Epithelial cell of esophagus (primary cell): ENCODE data around the gene C12orf57.
"Not testable (repeated sequence)": the region's sequence is repeated elsewhere in the genome, so short reads cannot be mapped to it uniquely, and the experiment has no call there.

Experiments
- DNase-seq: peaks from one replicate; pipeline ENCODE4 v3.0.0; 2010; ENCODE audit warnings: low read depth
- H3K4me3 ChIP-seq: 2 replicates; pipeline ENCODE4 v1.5.1; 2011; ENCODE audit warnings: mild to moderate bottlenecking, low read length, control low read depth
- TF ChIP-seq, protein P1 (sequence below): IDR thresholded peaks from 2 replicates; pipeline ENCODE4 v1.5.1; 2011; ENCODE audit warnings: low read depth, mild to moderate bottlenecking, low read length, control low read depth, inconsistent platforms; ENCODE audit not compliant: insufficient read depth; ENCODE audit errors: missing control alignments

The C12orf57 gene

DNA sequence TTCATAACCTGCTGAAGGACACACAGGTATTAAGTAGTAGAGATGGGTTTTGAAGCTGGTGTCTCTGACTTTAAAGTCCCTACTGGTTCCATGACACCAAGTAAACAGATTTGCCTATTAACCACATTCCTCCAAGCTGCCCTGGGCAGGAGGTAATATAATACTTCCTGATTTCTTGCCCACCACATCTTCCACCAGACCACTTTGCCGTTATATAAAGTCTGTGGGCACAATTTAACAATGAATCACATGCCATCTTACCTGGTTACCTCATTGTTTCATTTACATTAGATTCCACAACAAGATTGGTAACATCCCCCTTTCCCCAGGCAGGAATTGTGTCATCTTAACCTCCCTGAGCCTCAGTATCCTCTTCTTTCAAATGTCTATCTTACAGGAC lies 40.1 kb upstream of the C12orf57 start:
- no peak overlapping the region for H3K4me3 ChIP-seq
- no peak for DNase-seq
- TF ChIP-seq, protein P1, sequence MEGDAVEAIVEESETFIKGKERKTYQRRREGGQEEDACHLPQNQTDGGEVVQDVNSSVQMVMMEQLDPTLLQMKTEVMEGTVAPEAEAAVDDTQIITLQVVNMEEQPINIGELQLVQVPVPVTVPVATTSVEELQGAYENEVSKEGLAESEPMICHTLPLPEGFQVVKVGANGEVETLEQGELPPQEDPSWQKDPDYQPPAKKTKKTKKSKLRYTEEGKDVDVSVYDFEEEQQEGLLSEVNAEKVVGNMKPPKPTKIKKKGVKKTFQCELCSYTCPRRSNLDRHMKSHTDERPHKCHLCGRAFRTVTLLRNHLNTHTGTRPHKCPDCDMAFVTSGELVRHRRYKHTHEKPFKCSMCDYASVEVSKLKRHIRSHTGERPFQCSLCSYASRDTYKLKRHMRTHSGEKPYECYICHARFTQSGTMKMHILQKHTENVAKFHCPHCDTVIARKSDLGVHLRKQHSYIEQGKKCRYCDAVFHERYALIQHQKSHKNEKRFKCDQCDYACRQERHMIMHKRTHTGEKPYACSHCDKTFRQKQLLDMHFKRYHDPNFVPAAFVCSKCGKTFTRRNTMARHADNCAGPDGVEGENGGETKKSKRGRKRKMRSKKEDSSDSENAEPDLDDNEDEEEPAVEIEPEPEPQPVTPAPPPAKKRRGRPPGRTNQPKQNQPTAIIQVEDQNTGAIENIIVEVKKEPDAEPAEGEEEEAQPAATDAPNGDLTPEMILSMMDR = no peak

DNA sequence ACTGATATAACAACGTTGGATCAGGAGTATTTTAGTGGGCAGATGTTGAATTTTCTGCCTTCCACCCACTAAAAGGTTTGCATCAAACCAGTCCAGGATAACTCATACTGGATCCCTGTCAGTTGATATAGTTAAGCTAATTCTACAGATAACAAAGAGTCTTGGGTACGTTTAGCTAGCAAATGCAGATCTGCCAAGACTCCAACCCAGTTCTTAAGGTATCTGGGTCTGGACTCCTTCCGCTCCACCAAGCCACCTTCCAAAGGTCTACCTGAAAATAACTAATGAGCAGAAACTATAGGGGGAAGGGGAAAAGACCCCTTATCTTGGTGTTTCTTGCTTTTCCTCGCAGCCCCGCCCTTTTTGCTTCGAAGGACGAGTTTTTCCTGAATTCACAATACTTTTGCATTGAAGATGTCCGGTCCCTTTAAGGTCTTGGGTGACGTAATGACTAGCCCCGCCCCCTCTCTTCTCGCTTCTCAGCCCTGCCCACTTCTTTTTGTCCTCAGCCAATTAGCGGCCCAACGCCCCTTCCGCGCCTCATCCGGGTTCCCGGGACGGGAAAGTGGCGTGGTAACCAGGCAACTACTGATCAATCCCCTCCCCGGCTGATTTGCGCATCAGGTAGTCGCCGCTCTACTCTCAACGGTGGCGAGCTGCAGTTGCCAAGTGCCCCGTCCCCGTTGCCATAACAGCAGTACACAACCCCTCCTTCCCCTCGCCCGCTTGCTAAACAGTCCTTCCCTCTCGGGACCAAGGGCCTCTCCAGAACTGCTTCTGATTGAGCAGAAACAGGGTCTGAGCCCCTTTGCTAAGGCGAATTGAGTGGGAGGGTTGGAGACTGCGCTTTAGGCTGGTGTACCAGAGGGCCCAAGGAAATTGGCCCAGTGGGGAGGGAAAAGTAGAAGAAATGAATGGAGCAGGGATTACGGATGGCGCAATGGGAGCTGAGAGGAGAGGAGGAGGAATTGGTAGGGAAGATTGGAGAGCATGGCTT lies 39.2 kb upstream of the C12orf57 start, which contains the start of gene LRRC23:
TSS of gene LRRC23 (plus strand) at position 543 of the 997 bp plus-strand sequence. CDS start 812 bp downstream, outside the sequence.
- peak; percentile 97 for DNase-seq
- peak within 1 kb of the TSS; percentile 79 for H3K4me3 ChIP-seq
- TF ChIP-seq, protein P1 = no peak

DNA sequence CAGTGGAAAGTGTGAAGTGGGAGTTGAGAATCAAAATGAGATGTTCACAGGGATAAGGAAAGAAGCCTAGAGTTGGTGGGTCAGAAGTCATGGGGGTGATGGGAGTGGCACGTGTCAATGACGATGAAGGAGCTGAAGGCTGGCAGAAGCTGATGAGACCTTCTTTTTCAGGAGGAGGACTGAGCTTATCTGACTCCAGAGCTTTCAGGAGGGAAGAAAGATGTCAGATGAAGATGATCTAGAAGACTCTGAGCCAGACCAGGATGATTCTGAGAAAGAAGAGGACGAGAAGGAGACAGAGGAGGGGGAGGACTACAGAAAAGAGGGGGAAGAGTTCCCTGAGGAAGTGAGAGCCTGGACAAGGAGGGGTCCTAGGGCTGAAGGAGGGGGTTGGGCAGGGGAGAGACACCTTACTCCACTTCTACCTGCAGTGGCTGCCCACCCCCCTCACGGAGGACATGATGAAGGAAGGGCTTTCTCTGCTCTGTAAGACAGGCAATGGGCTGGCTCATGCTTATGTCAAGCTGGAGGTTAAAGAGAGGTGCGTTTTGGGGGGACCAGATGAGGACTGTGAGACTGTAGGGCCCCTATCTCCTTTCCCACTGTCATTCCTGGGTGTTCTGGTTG lies 38.3 kb upstream of the C12orf57 start:
- TF ChIP-seq, protein P1 = no peak
- DNase-seq = no peak
- H3K4me3 ChIP-seq = peak overlapping the region; percentile 79

DNA sequence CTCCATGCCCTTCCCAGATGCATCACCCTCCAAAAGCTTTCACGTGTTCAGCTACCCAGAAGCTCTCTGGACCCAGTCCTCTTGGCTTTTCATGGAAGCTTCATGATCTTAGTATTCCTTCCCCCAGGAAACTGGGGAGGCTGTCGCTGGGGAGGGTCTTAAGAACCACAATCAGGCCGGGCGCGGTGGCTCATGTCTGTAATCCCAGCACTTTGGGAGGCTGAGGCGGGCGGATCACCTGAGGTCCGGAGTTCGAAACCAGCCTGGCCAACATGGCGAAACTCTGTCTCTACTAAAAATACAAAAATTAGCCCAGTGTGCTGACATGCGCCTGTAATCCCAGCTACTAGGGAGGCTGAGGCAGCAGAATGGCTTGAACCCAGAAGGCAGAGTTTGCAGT lies 35.7 kb upstream of the C12orf57 start:
- not testable (repeated sequence) for DNase-seq, H3K4me3 ChIP-seq

DNA sequence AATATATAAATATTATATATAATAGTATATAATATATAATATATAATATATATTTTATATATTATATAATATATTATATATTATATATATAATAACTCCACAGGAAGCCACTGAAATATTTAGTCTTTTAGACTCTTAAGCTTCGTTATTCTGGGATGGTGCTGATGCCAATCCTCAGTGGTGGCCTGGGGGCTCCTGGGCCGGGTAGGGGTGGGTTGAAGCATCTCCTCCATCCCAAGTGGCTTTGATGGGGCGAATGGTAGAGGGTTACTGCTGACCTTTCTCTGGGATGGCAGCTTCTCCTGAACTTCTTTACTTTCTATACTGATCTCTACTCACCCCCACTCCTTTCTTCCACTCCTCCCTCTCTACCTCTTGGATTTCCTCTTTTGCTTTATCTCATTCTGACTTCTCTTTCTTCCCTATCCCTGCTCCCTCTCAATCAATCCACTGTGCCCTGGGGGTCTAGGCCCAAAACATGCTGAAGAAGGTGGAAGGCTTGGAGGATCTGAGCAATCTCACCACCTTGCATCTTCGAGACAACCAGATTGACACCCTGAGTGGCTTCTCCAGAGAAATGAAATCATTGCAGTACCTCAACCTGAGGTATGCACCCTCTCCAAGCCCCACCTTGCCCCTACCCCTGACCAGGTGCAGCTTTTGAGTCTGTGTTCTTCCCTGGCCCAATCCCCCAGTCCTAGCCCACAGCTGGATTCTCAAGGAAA lies 34.2 kb upstream of the C12orf57 start:
- DNase-seq = no peak
- TF ChIP-seq, protein P1 = no peak
- H3K4me3 ChIP-seq = no peak overlapping the region

DNA sequence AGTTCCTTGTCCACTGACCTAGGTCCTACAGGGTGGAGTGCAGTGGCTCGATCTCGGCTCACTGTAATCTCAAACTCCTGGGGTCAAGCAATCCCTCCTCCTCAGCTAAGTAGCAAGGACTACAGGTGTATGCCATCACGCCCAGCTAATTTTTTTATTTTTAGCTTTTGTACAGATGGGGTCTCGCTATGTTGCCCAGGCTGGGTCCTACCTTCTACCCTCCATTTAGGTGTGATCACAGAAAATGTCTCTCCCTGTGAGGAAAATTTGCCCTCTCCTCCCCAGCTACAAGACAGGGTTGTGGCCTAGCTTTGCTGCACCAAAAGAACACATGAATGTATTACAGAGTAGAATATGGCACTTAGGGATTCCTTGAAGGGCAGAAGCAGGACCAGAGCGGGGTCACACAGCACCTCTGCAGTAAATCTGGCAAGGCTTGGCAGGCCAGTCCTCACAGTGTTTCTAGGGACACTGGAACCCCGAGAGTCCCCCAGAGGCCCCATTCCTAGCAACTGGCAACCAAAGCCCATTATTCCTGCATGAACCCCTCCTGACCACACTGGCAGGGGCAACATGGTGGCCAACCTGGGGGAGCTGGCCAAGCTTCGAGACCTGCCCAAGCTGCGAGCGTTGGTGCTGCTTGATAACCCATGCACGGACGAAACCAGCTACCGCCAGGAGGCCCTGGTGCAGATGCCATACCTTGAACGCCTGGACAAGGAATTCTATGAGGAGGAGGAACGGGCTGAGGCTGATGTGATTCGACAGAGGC lies 31.5 kb upstream of the C12orf57 start:
- TF ChIP-seq, protein P1 = no peak
- no peak for DNase-seq
- no peak overlapping the region for H3K4me3 ChIP-seq
